Common myeloid progenitor, CD34-positive (primary cell): ENCODE measurements around the gene DNAH11.
"Not testable (repeated sequence)": the region's sequence is repeated elsewhere in the genome, so short reads cannot be mapped to it uniquely, and the experiment has no call there.

Experiments used
- CTCF ChIA-PET: fragments of 350-600 bp; sonication (Branson Sonifier 250); formaldehyde crosslinking; loops from one replicate; lab custom pipeline; 2021; ENCODE audit warnings: antibody characterized with exemption; lab: Charles Lee
- POLR2A ChIA-PET: fragments of 350-600 bp; sonication (Branson Sonifier 250); formaldehyde crosslinking; loops from one replicate; lab custom pipeline; 2021; ENCODE audit warnings: antibody characterized with exemption; lab: Charles Lee
- DNase-seq, 3 donors: peaks; one replicate each; pipeline versions ENCODE4 v3.0.0 to v3.0.0-alpha.2; 2013
- H3K27ac ChIP-seq, 2 experiments: 1 replicate in 1 of 2; 2 replicates in 1 of 2; pipeline ENCODE4 v1.7.0; 2013; ENCODE audit warnings: inconsistent platforms in 2 of 2, low read length in 2 of 2, mild to moderate bottlenecking in 2 of 2, low read depth in 1 of 2, moderate library complexity in 1 of 2; ENCODE audit not compliant: severe bottlenecking in 2 of 2, insufficient read depth in 1 of 2, poor library complexity in 1 of 2
- H3K27me3 ChIP-seq, 5 experiments: replicated peaks in 2 of 5; 1 replicate in 3 of 5; 2 replicates in 2 of 5; pipeline versions ENCODE4 v1.6.1 to v1.7.0; 2013; ENCODE audit warnings: low read length in 4 of 5, mild to moderate bottlenecking in 2 of 5, moderate library complexity in 2 of 5, inconsistent platforms in 1 of 5; ENCODE audit not compliant: insufficient read depth in 5 of 5, control insufficient read depth in 4 of 5
- H3K36me3 ChIP-seq, 4 experiments: 1 replicate in 2 of 4; 2 replicates in 2 of 4; pipeline versions ENCODE4 v1.6.1 to v1.7.0; 2013; ENCODE audit warnings: low read length in 3 of 4, control low read depth in 1 of 4, mild to moderate bottlenecking in 1 of 4; ENCODE audit not compliant: control insufficient read depth in 4 of 4, insufficient read depth in 4 of 4
- H3K4me1 ChIP-seq, 4 experiments: 1 replicate in 3 of 4; 2 replicates in 1 of 4; pipeline versions ENCODE4 v1.6.1 to v1.7.1; 2013; ENCODE audit warnings: low read length in 3 of 4, mild to moderate bottlenecking in 3 of 4, control low read depth in 1 of 4, inconsistent platforms in 1 of 4, moderate library complexity in 1 of 4; ENCODE audit not compliant: control insufficient read depth in 4 of 4, insufficient read depth in 4 of 4; ENCODE audit errors: control extremely low read depth in 1 of 4
- H3K4me3 ChIP-seq, 7 experiments: 1 replicate in 4 of 7; 2 replicates in 3 of 7; pipeline versions ENCODE4 v1.5.1 to v1.7.0; 2013; ENCODE audit warnings: mild to moderate bottlenecking in 7 of 7, low read length in 6 of 7, moderate library complexity in 6 of 7, inconsistent platforms in 2 of 7, low read depth in 2 of 7, control low read depth in 1 of 7; ENCODE audit not compliant: insufficient read depth in 4 of 7, control insufficient read depth in 1 of 7; ENCODE audit errors: extremely low read depth in 1 of 7
- H3K9me3 ChIP-seq, 5 experiments: 1 replicate in 4 of 5; 2 replicates in 1 of 5; pipeline versions ENCODE4 v1.6.1 to v1.7.1; 2013; ENCODE audit warnings: low read length in 4 of 5, mild to moderate bottlenecking in 2 of 5, inconsistent platforms in 1 of 5, low read depth in 1 of 5, moderate library complexity in 1 of 5; ENCODE audit not compliant: control insufficient read depth in 4 of 5, insufficient read depth in 2 of 5; ENCODE audit errors: control extremely low read depth in 1 of 5
- WGBS: methylation state at CpG from one replicate; pipeline ENCODE4 v1.1.5; 2013; ENCODE audit not compliant: insufficient coverage; 5-methylcytosine and 5-hydroxymethylcytosine counted together

DNAH11 gene

DNA sequence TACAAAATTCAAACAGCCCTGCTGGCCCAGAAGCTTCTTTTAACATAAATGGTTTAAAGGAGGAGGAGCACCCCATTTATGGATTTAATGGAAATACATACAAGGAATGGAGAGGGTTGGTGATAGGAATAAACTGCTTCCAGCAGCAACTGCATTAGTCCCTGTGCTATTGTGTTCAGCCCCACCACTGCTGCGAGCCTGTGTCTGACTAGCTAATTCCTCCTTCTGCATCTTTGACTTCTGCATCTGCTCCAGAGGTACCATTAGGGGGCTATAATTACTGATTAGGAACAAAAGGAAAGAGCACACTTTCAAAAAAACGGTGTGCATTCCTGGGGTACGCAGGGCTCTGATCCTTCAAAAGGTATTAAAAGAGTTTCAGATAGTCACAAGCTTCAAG is 378.1 kb downstream of the DNAH11 start:
- POLR2A ChIA-PET, result interaction anchor here (0.8 kb wide), 1 partner anchor 24 kb away, joined by 3 read pairs; no protein-coding TSS in a partner anchor
- CTCF ChIA-PET, result interaction anchor here (0.9 to 1.1 kb wide), 2 partner anchors 9 to 10 kb away, joined by 3 read pairs; no protein-coding TSS in a partner anchor
- peaks cover 0 to 10% (median 3%) of the 10 kb centered on the region in 4 experiments for H3K4me1 ChIP-seq
- H3K9me3 ChIP-seq, result no peaks in the 10 kb centered on the region
- no peak overlapping the region for H3K27ac ChIP-seq
- DNase-seq, result no peak
- H3K27me3 ChIP-seq, result no peaks in the 10 kb centered on the region
- WGBS, result no CpG with 5 or more reads among the region's 3 CpGs
- H3K4me3 ChIP-seq, result no peak overlapping the region
- H3K36me3 ChIP-seq, result peaks cover 3 to 9% (median 3%) of the 10 kb centered on the region in 4 experiments

DNA sequence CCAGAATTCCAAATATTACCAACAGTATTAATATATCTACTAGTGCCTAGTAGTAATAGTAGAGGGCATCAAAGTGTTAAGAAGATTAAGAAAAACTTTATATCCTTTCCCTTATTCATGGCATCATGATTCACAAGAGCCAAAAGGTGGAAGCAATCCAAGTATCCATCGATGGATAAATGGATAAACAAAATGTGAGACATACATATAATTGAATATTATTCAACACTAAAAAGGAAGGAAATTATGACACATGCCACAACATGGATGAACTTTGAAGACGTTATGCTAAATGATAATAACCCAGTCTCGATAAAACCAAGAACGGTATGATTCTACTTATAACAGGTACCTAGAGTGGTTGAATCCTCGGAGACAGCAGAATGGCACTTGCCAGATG is 379.8 kb downstream of the DNAH11 start:
- Histone ChIP-seq H3K27me3 (no peaks in the 10 kb centered on the region), H3K4me3 (no peak overlapping the region), H3K9me3 (no peaks in the 10 kb centered on the region), H3K4me1 (peaks cover 0 to 10% (median 3%) of the 10 kb centered on the region in 4 experiments), H3K36me3 (peaks cover 0 to 8% (median 1%) of the 10 kb centered on the region in 4 experiments), H3K27ac (no peak overlapping the region)
- CTCF ChIA-PET, result interaction anchor here (1.2 to 3.0 kb wide), 2 partner anchors 11 to 13 kb away, joined by 4 to 10 read pairs; no protein-coding TSS in a partner anchor
- POLR2A ChIA-PET, result no interaction called here
- DNase-seq, result no peak
- WGBS, result 97% methylated on average over 4 of the region's 5 CpGs

DNA sequence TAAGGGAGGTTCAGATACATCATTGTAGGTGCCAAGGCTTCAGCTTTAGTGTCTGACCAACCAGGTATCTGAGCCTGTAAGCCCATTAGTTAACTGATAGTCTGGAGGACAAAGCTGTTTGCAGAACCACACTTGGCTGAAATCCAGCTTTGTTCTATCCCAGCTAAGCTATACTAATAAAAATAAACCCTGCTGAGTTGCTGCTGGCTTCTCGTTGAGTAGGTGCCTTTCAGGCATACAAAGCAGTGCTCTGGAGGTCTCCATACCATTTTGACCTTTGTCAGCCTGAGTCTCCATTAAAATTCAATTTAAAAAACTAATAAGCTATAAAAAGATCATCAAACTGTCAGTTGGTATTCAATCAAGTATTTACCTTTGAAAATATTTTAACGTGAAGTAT is 380.8 kb downstream of the DNAH11 start:
- Histone ChIP-seq H3K36me3 (peaks cover 2 to 8% (median 5%) of the 10 kb centered on the region in 4 experiments), H3K27me3 (no peaks in the 10 kb centered on the region), H3K27ac (no peak overlapping the region), H3K4me3 (no peak overlapping the region), H3K9me3 (peaks cover 0 to 4% (median 0%) of the 10 kb centered on the region in 5 experiments), H3K4me1 (peaks cover 0 to 10% (median 3%) of the 10 kb centered on the region in 4 experiments)
- no peak for DNase-seq
- CTCF ChIA-PET, result interaction anchor here (1.2 to 3.0 kb wide), 3 partner anchors 10 to 12 kb away, joined by 4 to 10 read pairs (median 4); no protein-coding TSS in a partner anchor
- no CpG with 5 or more reads among the region's 2 CpGs for WGBS
- POLR2A ChIA-PET, result no interaction called here

DNA sequence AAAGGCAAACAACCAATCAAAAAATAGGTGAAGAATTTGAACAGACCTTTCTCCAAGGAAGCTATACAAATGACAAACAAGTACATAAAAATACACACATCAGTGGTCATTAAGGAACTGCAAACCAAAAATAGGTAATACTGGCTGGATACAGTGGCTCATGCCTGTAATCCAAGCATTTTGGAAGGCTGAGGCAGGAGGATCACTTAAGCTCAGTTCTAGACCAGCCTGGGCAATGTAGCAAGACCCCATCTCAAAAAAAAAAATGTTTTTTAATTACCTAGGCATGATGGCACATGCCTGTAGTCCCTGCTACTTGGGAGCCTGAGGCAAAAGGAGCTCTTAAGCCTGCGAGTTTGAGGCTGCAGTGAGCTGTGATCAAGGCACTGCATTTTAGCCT is 383.6 kb downstream of the DNAH11 start:
- WGBS, result no CpG with 5 or more reads among the region's 1 CpG
- Histone ChIP-seq H3K27ac (no peak overlapping the region), H3K9me3 (peaks cover 0 to 4% (median 0%) of the 10 kb centered on the region in 5 experiments), H3K36me3 (peaks cover 3 to 8% (median 6%) of the 10 kb centered on the region in 4 experiments), H3K4me1 (peaks cover 0 to 3% (median 3%) of the 10 kb centered on the region in 4 experiments), H3K27me3 (no peaks in the 10 kb centered on the region), H3K4me3 (no peak overlapping the region)
- ChIA-PET POLR2A (no interaction called here), CTCF (interaction anchor here (1.1 kb wide), 1 partner anchor 58 kb away, joined by 4 read pairs; no protein-coding TSS in a partner anchor)
- DNase-seq, result no peak

DNA sequence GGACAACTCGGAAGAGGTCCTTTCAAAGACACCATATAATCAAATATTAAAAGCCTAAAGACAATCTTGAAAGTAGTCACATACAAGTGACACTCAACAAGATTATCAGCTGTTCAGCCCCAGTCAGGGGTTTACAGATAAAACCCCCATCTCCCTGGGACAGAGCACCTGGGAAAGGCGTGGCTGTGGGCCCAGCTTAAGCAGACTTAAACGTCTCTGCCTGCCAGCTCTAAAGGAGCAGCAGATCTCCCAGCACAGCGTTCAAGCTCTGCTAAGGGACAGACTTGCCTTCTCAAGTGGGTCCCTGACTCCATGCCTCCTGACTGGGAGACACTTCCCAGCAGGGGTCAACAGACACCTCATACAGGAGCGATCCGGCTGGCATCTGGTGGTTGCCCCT is 384.9 kb downstream of the DNAH11 start:
- H3K4me3 ChIP-seq, result no peak overlapping the region
- no peak overlapping the region for H3K27ac ChIP-seq
- peaks cover 3 to 7% (median 4%) of the 10 kb centered on the region in 4 experiments for H3K36me3 ChIP-seq
- ChIA-PET POLR2A (interaction anchor here (0.6 kb wide), 1 partner anchor 8 kb away, joined by 4 read pairs; no protein-coding TSS in a partner anchor), CTCF (interaction anchor here (0.7 kb wide), 1 partner anchor 12 kb away, joined by 3 read pairs; no protein-coding TSS in a partner anchor)
- H3K9me3 ChIP-seq, result peaks cover 0 to 7% (median 0%) of the 10 kb centered on the region in 5 experiments
- H3K27me3 ChIP-seq, result no peaks in the 10 kb centered on the region
- DNase-seq, result no peak
- WGBS, result 98% methylated on average over 6 of the region's 6 CpGs
- peaks cover 0 to 3% (median 3%) of the 10 kb centered on the region in 4 experiments for H3K4me1 ChIP-seq

DNA sequence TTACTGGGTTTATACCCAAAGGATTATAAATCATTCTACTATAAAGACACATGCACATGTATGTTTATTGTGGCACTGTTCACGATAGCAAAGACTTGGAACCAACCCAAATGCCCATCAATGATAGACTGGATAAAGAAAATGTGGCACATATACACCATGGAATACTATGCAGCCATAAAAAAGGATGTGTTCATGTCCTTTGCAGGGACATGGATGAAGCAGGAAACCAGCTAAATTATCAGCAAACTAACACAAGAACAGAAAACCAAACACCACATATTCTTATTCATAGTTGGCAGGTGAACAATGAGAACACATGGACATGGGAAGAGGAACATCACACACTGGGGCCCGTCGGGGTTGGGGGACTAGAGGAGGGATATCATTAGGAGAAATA is 390.5 kb downstream of the DNAH11 start:
- CTCF ChIA-PET, result not testable (repeated sequence)

DNA sequence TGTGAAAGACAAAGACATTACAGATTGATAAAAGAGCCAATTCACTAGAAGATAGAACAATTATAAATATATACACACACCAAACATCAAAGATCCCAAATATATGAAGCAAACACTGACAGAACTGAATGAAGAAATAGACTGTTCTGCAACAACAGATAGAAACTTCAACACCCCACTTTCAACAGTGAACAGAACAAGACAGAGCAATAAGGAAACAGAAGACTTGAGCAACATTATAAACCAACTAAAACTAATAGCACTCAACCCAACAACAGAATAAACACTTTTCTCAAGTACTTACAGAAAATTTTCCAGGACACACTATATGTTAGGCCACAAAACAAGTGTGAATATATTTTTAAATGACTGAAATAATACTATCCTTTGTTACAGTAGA is 392.0 kb downstream of the DNAH11 start:
- H3K27ac ChIP-seq, result no peak overlapping the region
- no peak overlapping the region for H3K4me3 ChIP-seq
- H3K27me3 ChIP-seq, result no peaks in the 10 kb centered on the region
- peaks cover 4 to 32% (median 17%) of the 10 kb centered on the region in 4 experiments for H3K36me3 ChIP-seq
- ChIA-PET POLR2A (no interaction called here), CTCF (interaction anchor here (0.9 kb wide), 1 partner anchor 11 kb away, joined by 4 read pairs; no protein-coding TSS in a partner anchor)
- DNase-seq, result no peak
- peaks cover 3 to 26% (median 6%) of the 10 kb centered on the region in 5 experiments for H3K9me3 ChIP-seq
- H3K4me1 ChIP-seq, result peaks cover 0 to 8% (median under 1%) of the 10 kb centered on the region in 4 experiments

More for the DNA sequence above, 390.5 kb downstream of the DNAH11 start:
- H3K4me3 ChIP-seq, POLR2A ChIA-PET, H3K27me3 ChIP-seq, H3K27ac ChIP-seq, H3K4me1 ChIP-seq, DNase-seq: not testable (repeated sequence)
- Histone ChIP-seq H3K9me3 (peaks cover 3 to 26% (median 6%) of the 10 kb centered on the region in 5 experiments), H3K36me3 (peaks cover 0 to 29% (median 12%) of the 10 kb centered on the region in 4 experiments)
- no CpG with 5 or more reads among the region's 3 CpGs for WGBS
